Measurements from ENCODE around the gene DNAJC19.
A peak's percentile ranks its signal among the peaks of the same experiment; 100 is the strongest.
"Not testable (repeated sequence)": the region's sequence is repeated elsewhere in the genome, so short reads cannot be mapped to it uniquely, and the experiment has no call there.

Gene DNAJC19

DNA sequence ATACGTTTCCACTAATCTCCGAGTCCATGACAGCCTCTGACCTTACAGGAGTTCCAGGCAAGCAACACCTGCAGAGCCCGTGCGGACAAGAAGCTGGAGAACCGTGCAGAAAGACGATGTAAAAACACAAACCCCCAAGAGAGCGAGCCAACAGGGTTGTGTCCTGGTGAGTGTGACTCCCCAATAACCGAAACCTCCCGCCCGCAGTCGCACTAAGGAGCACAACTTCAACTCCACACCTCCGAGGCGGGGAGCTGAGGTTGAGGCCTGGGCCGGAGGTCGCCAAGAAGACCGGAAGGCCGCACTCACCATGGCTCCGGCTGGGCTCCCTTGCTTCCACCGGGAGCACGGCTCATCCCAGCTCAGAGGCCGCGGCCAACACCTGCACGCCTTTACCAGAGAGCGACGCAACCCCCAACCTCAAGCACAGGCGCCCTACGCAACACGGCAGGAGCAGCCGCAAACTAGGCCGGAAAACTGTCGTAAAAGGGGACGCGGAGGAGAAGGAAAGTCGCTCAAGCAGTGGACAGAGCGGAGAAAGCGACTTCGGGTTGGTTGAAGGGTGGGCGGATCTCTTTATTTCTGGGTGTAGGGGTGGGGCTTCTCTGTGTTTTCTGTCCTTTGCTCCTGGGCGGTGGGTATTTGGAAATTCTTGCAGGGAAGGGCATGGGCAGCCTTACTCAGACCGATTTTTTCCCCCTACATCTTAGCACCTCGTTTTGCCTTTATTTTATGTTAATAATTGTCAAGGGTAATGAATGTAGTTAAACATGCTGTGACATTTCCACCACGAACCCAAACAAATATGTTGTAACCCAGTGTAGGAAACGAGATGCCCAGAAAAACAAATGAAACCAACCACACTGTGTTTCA lies at the start of gene DNAJC19:
TSS of gene DNAJC19 (minus strand) at position 446 of the 873 bp plus-strand sequence. CDS start at position 312, 134 bp downstream.
- DNase-seq (ENCODE audit: low read depth), result peak; percentile 85

DNA sequence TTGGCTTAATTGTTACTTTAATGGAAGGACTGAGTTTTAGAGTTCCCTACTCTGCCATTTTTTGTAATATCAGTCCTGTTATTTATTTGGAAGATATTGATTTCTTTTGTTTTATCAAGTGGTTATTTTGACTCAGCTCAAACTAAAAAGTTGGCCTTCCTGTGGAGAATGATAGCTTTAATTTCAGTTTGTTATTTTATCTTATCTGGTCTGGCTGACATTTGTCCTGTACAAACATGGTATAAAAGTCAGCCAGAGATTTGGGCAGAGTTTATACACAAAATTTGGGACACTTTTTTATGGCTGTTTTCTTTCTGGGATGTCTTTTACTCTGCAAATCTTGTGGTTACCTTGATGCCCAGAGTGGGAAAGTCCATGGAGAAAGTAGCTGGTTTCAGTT lies 41.4 kb upstream of the DNAJC19 start:
- DNase-seq (ENCODE audit: low read depth), result no peak

DNA sequence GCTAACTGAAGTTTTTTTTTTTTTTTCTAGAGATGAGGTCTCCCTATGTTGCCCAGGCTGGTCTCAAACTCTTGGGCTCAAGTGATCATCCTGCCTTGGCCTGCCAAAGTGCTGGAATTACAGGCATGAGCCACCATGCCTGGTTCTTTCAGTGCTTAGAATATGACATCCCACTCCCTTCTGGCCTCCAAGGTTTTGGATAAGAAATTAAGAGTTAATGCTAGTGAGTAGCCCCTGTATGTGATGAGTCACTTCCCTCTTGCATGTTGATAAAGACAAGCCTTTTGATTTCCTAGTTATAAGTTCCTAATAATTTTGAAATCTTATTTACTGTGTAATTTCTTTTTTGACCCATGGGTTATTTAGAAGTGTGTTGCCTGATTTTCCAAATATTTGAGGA lies 35.7 kb upstream of the DNAJC19 start:
- DNase-seq (ENCODE audit: low read depth), result no peak

DNA sequence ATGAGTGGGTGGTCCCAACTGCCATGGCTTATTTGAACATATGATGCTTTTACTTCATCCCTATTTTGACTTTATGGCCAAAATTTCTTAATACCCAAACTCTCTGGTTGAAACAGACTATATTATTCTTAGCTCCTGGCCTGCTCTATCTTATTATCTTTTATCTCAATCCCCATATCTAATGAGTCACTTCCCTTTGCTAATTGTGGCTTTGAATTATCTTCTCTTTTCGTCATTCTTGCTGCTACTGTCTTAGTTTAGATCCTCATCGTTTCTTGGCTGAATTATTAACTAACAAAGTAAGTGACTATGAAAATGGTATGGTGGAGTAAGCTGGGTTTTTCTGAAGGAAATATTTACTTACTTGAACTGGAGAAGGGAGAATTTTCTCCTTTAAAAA lies 28.2 kb upstream of the DNAJC19 start:
- no peak for DNase-seq (ENCODE audit: low read depth)

DNA sequence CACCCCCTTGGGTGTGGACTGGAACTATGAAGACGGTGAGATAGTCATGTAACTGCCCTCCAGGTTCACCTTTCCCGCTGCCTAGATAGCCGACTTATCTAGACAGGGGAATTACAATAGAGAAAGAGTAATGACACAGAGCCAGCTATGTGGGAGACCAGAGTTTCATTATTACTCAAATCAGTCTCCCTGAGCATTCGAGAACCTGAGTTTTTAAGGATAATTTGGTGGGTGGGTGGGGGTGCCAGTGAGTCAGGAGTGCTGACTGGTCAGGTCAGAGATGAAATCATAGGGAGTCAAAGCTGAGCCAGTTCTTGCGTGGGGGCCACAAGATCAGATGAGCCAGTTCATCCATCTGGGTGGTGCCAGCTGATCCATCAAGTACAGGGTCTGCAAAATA lies 19.7 kb upstream of the DNAJC19 start:
- DNase-seq (ENCODE audit: low read depth), result no peak

DNA sequence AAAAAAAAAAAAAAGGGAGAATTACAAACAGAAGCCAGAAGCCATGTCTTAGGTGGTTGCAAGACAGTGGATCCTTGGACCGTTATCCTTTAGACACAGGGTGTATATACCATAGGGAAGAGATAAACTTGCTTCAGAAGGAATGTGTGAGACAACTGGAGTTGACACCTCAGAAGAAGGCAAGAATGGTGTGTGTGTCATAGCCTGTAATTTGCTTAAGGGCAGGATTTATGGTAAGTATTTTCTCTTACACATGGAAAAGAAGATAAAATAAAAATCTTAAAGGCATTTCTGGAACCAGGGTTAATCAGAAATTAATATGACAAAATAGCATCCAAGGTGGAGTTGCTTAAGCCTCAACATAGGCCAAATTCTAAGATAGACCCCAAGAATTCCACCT lies 19.3 kb upstream of the DNAJC19 start:
- no peak for DNase-seq (ENCODE audit: low read depth)

DNA sequence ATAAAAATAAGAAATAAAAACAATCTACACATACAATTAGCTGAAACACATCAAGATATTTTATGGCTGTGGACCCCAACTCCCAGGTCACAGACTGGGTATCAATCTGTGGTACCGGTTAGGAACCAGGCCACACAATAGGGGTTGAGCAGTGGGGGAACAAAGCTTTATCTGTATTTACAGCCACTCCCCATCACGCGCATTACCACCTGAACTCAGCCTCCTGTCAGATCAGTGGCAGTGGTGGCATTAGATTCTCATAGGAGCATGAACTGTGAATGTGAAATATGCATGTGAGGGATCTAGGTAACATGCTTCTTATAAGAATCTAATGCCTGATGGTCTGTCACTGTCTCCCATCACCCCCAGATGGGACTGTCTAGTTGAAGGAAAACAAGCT lies 17.7 kb upstream of the DNAJC19 start:
- no peak for DNase-seq (ENCODE audit: low read depth)

DNA sequence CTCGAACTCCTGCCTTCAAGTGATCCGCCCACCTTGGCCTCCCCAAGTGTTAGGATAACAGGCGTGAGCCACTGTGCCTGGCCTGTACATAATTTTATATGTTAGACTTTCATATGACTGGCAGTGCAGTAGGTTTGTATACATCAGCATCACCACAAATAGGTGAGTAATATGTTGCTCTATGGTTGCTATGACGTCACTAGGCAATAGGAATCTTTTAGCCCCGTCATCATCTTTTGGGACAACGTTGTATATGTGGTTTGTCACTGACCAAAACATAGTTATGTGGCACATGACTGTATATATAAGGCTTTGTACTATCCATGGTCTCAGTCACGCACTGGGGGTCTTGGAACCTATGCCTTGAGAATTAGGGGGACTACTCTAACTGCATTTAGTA lies 17.0 kb upstream of the DNAJC19 start:
- DNase-seq (ENCODE audit: low read depth), result no peak

DNA sequence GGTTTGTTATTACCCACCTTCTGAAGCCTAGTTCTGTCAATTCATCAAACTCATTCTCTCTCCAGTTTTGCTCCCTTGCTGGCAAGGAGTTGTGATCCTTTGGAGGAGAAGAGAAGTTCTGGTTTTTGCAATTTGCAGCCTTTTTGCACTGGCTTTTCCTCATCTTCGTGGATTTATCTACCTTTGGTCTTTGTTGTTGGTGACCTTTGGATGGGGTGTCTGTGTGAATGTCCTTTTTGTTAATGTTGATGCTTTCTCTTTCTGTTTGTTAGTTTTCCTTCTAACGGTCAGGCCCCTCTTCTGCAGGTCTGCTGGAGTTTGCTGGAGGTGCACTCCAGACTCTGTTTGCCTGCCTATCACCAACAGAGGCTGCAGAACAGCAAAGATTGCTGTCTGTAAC lies 13.9 kb upstream of the DNAJC19 start:
- DNase-seq (ENCODE audit: low read depth), result not testable (repeated sequence)

DNA sequence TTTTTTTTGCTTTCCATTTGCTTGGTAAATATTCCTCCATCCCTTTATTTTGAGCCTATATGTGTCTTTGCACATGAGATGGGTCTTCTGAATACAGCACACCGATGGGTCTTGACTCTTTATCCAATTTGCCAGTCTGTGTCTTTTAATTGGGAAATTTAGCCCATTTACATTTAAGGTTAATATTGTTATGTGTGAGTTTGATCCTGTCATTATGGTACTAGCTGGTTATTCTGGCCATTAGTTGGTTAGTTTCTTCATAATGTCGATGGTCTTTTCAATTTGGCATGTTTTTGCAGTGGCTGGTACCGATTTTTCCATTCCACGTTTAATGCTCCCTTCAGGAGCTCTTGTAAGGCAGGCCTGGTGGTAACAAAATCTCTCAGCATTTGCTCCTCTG lies 12.8 kb upstream of the DNAJC19 start:
- not testable (repeated sequence) for DNase-seq (ENCODE audit: low read depth)

DNA sequence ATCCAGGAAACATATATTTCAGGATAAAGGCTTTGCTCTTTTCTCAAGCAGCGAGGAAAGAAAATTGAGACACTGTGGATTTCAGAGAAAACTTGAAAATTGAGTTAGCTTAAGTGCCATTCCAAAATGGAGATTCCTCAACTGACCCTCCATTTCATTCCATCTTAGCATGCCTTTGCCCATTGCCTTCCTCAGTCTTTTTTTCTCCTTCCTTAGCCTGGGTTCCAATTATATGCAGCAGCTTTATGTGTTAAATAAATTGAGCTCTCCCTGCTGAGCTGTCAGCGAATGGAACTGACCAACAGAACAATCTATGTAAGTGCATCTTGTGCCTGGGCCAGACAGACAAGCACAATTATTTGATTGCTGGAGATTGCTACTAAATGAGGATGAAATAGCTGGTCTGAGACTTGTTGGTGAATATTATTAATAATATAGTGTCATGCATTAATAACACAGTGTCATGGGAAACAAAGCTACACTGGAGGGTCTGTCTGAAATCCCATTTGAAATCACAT lies 6.9 kb upstream of the DNAJC19 start:
- no peak for DNase-seq (ENCODE audit: low read depth)

DNA sequence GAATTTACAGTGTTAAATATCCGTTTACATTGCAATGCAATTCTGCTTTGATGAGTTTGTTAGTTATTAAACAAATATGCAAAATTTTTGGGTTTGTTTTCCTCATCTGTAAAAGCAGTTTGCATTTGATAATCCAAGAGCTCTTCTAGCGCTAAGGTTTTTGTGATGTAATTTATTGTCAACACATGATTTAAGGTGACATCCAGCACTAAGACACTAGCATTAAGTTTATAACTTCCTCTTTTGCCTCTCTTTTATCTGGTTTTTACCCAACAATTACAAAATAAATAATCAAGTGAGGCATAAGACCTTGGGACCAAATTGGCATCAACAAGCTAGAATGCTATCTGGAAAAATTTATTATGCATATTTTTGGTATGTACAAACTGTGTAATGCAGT lies 969 bp upstream of the DNAJC19 start:
- DNase-seq (ENCODE audit: low read depth), result no peak

DNA sequence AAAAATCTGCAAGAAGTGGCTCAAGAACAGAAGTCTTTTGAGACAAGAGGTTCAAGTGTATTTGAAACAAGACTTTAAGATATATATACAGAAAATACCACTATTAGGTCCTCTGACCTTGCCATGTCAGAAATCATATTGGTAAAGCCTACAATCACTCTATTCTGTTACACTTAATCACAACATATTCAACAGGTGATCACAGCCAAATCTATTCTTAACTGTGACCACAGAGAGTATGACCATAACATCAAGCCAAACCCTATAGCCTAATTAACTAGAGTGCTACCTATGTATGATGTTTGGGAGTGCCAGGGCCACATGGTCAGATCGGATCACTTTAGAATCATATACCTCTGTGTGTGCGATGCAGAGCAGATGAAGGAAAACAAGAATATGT lies 2.2 kb downstream of the DNAJC19 start:
- DNase-seq (ENCODE audit: low read depth), result no peak

DNA sequence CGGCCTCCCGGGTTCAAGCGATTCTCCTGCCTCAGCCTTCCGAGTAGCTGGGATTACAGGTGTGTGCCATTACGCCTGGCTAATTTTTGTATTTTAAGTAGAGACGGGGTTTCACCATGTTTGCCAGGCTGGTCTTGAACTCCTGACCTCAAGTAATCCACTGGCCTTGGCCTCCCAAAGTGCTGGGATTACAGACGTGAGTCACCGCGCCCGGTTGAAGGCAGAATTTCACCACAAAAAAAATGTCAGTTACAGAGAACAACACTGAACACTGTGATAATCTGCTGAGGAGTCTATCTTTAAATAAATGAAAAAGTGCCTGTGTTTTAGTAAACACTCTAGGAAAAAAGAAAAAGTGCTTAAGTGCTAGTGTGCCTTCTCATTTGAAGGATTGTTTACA lies 3.2 kb downstream of the DNAJC19 start:
- not testable (repeated sequence) for DNase-seq (ENCODE audit: low read depth)

DNA sequence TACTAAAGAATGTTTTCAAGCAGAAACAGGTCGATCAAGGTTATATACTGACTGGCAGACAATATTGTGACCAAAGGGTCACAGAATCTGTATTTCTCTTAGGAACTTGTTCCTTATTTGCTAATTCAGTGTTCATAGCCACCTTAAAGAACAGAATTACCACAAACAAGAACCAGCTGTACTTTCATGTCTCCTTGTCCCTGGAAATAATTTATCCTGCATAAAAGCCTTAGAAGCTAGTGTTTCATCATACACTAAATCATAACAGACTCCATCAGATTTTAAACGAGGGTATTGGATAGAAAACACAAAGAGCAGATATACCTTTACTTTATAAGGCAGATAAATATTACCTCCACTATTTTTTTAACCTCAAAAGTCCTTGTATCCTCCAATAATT lies 6.4 kb downstream of the DNAJC19 start:
- no peak for DNase-seq (ENCODE audit: low read depth)

DNA sequence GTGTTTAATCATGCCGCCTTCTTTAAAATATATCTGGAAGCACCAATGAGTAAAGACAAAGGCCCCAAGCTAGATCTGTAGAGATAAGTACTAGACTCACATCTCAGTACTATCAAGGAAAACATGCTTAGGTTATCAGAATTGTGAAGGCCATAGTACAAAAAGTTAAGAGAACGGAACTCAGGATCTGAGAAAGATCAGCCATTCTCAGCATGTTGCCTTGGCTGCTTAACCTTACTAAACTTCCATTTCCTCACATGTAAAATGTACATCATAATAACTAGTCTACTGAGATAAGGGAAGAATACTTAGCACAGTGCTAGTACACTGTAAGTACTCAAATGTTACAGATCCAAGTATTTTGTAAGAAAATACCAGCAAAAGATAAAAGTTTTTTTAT lies 7.6 kb downstream of the DNAJC19 start:
- DNase-seq (ENCODE audit: low read depth), result no peak

DNA sequence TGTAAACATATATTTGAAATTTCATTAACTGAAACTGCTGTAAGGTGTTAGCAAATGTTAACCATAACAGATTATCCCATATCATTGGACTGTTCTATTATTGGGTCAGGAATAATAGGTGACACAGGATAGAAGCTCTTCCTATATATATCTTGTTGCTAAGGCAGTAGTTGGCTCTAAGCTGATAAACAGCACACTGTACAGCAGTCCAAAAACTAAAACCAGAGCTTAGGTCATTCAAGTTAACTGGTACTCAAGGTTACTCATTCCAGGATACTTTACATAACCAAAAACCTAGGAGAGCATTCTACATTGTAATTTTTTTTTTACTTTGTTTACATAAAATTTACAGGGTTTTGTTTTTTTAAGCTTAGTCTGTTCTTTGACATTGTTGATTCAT lies 8.9 kb downstream of the DNAJC19 start:
- no peak for DNase-seq (ENCODE audit: low read depth)

DNA sequence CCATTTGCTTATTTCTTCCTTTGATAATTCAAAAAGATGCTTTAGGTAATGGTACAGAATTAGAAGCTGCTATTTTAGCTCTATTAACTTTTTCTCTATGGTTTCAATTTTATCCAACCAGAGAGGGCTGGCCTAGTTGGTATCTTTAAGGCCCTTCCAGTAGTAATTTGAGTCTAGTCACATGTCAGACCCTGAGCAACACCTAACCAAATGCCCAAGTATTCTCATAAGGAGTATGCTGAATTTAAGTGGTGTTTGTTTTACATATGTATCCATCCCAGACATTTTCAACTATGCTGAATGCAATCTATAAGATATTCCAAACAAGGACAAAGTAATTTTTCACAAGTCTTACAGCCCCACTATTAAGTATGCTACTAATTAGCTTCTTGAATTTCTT lies 9.6 kb downstream of the DNAJC19 start:
- DNase-seq (ENCODE audit: low read depth), result no peak

DNA sequence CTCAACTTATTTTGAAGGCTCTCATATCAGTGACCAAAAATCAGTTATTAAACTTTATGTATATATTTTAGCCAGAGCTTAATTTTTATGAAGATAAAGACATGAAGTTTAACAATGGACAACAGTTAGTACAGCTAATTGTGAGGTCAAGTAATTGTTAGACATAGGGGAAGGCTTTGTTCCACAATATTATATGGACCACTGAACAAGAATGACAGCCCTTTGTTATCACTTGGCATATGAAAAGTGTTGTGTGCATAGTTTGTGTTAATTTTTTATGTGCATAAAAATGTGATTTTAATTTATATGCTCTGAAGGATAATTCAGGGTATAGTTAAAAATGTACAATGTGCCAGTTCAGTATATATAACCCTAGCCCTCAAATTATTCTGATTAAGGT lies 12.0 kb downstream of the DNAJC19 start:
- no peak for DNase-seq (ENCODE audit: low read depth)

DNA sequence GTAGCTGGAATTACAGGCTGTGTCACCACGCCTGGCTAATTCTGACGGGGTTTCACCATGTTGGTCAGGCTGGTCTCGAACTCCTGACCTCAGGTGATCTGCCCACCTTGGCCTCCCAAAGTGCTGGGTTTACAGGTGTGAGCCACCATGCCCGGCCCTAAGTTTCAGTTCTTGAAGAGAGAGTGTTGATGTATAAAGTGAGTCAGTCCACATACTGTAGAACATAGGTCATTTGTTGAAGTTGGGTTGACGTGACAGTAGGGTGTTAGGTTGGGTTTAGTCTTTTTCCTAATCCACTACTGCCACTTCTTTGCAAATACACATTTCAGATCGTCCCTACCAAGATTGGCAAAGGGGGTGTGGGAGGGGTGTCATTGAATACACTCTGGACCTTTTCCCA lies 15.2 kb downstream of the DNAJC19 start:
- DNase-seq (ENCODE audit: low read depth), result no peak

DNA sequence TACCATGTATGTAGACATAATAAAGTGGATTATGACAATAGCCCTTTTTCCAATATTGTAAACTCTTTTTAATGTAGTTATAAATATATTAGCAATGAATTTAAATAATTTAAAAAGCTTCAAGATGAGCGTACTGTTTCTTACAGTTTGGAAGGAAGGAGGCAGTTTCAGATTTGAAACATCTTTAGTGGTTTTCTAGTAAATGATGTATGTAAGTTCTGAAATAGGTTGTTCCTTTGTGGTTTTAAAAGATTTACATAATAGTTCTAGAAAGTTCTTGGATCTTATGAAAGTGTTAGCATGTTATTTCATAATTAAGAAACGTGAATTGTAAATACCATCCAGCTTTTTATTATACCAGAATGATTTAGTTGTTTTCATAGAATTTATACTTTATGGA lies 16.0 kb downstream of the DNAJC19 start:
- DNase-seq (ENCODE audit: low read depth), result no peak

DNA sequence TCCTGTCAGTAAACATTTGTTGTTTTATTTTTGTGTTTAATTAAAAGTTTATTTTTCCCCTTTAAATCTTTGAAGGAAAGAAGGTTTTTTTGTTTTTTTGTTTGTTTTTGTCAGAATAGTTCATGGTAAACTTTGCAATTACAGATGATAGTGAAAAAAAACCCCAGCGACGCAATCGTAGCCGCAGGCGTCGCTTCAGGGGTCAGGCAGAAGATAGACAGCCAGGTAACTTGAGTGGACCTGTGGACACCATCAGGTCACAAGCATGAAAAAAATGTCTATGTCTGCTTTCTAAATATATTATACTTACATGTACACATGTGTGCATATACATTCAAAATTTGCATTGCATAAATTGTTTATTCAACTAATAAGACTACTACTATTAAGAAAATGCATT lies 18.6 kb downstream of the DNAJC19 start:
- DNase-seq (ENCODE audit: low read depth), result no peak

DNA sequence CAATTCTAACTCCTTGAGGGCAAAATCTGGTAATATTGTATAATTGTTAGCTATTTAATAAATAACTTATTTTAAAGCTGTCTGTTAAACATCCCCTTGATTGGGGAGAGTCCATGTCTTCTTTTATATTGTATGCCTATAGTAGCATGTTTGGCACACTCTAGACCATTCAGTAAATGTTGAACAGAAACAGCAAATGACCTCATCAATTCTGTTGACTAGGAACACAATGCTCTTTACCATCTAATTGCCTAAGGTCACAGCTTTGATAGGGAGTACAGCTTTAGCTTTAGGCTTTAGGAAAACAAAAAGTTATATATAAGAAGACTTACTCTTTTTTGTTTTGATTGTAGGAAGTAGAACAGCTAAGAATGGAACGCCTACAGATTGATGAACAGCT lies 27.0 kb downstream of the DNAJC19 start:
- no peak for DNase-seq (ENCODE audit: low read depth)

DNA sequence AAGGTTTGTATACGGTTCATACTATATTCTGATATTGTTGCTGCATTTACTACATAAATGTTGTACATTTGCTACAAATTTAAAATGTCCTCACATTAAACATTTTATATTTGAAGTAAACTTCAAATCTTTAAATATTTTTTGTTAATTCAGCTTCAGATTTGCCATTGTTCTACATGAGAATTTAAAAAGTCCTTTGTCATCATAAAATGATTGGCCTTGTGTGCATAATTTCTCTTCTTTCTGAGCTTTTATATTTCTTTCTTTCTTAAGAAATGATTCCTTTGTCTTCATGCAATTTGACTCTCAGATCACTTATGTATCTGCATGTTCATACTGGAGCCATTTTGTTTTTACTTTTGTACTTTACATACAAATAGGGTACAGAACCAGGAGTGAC lies 28.0 kb downstream of the DNAJC19 start:
- DNase-seq (ENCODE audit: low read depth), result no peak

All from activated gamma-delta T cell treated with anti-CD3 and anti-CD28 coated beads, Interleukin-2, amount 50 U/mL, for 16 hours (primary cell).